PC-3 (cell line): Measurements from ENCODE around the gene TMEM39A. TPM values are rescaled to one million over a fixed set of nuclear protein-coding genes. Genes with fewer than 3 reads are reported as not detected.
A peak's percentile ranks its signal among the peaks of the same experiment; 100 is the strongest.

Experiments used
- ATAC-seq: fragments of 200-7000 bp; cut with Tn5 transposase; 2 replicates; pipeline ENCODE4 v1.9.1; 2020; ENCODE audit warnings: mild to moderate bottlenecking, moderate library complexity
- BruUV-seq: library from RNA; stranded (reverse); fragments of 400-500 nt; replicated peaks from 2 replicates; lab custom pipeline; 2021; lab: Mats Ljungman, UMichigan
- CTCF ChIA-PET: fragments of 300-600 bp; sonication (Branson Sonifier 250); formaldehyde crosslinking; loops from one replicate; lab custom pipeline; 2022; ENCODE audit warnings: antibody characterized with exemption; lab: Charles Lee
- POLR2A ChIA-PET: fragments of 300-600 bp; sonication (Branson Sonifier 250); formaldehyde crosslinking; loops from one replicate; lab custom pipeline; 2022; ENCODE audit warnings: antibody characterized with exemption; ENCODE audit not compliant: unreplicated experiment; lab: Charles Lee
- DNase-seq: peaks from one replicate; pipeline ENCODE4 v3.0.0-alpha.2; 2015
- H2AFZ ChIP-seq: fragments of 300-600 bp; sonication (generic); 2 replicates; pipeline ENCODE4 v1.6.0; 2016; ENCODE audit warnings: antibody characterized with exemption, low read length
- H3F3A ChIP-seq: fragments of 300-600 bp; sonication (generic); one replicate; pipeline ENCODE4 v1.6.0; 2017; ENCODE audit warnings: antibody characterized with exemption, low read length, control low read depth, mild to moderate bottlenecking; ENCODE audit not compliant: unreplicated experiment
- H3K27ac ChIP-seq: fragments of 300-600 bp; sonication (generic); 2 replicates; pipeline ENCODE4 v1.5.1; 2016; ENCODE audit warnings: mild to moderate bottlenecking, low read length
- H3K27me3 ChIP-seq: fragments of 300-600 bp; sonication (generic); 2 replicates; pipeline ENCODE4 v1.6.1; 2016; ENCODE audit warnings: low read length, mixed read lengths
- H3K36me3 ChIP-seq: fragments of 300-600 bp; sonication (generic); 2 replicates; pipeline ENCODE4 v1.6.1; 2016; ENCODE audit warnings: low read depth, mixed run types, low read length, mixed read lengths
- H3K4me1 ChIP-seq: fragments of 300-600 bp; sonication (generic); 2 replicates; pipeline ENCODE4 v1.5.1; 2016; ENCODE audit warnings: low read length; ENCODE audit not compliant: insufficient read depth
- H3K4me2 ChIP-seq: fragments of 300-600 bp; sonication (generic); 2 replicates; pipeline ENCODE4 v1.6.0; 2016; ENCODE audit warnings: low read length
- H3K4me3 ChIP-seq: fragments of 300-600 bp; sonication (generic); 2 replicates; pipeline ENCODE4 v1.5.1; 2016; ENCODE audit warnings: mild to moderate bottlenecking, low read length, mixed read lengths
- H3K79me2 ChIP-seq: fragments of 300-600 bp; sonication (generic); 2 replicates; pipeline ENCODE4 v1.6.1; 2017; ENCODE audit warnings: low read length, mixed read lengths
- H3K9ac ChIP-seq: fragments of 300-600 bp; sonication (generic); 2 replicates; pipeline ENCODE4 v1.6.0; 2016; ENCODE audit warnings: mild to moderate bottlenecking, low read length
- H3K9me2 ChIP-seq: fragments of 300-600 bp; sonication (generic); replicated peaks from 2 replicates; pipeline ENCODE4 v1.6.1; 2016; ENCODE audit warnings: mixed run types, low read length, mixed read lengths
- H3K9me3 ChIP-seq: fragments of 300-600 bp; sonication (generic); 2 replicates; pipeline ENCODE4 v1.6.1; 2016; ENCODE audit warnings: low read length, mixed read lengths
- H4K20me1 ChIP-seq: fragments of 300-600 bp; sonication (generic); 2 replicates; pipeline ENCODE4 v1.6.1; 2016; ENCODE audit warnings: low read length, mixed read lengths
- EZH2 ChIP-seq: fragments of 300-600 bp; sonication (generic); IDR thresholded peaks from one replicate; pipeline ENCODE4 v1.6.1; 2017; ENCODE audit warnings: antibody characterized with exemption, mild to moderate bottlenecking, low read length; ENCODE audit not compliant: unreplicated experiment
- EZH2phosphoT487 ChIP-seq: fragments of 300-600 bp; sonication (generic); IDR thresholded peaks from 2 replicates; pipeline ENCODE4 v1.6.1; 2018; ENCODE audit warnings: mild to moderate bottlenecking, antibody characterized with exemption, low read length, borderline replicate concordance
- intact Hi-C: fragments of 100-400 bp; cut with micrococcal nuclease; formaldehyde crosslinking; loops from 2 replicates; pipeline ENCODE4 v1.9.0; 2023
- total RNA-seq: library from RNA; depleted of rRNA; stranded (reverse); fragments of >200 nt; gene quantifications from 2 replicates; pipeline ENCODE4 v1.2.3, GENCODE V29; 2014
- TF ChIP-seq, protein P1 (sequence below): fragments of 300-600 bp; sonication (generic); conservative IDR thresholded peaks from 2 replicates; pipeline ENCODE4 v1.5.1; 2017; ENCODE audit warnings: antibody characterized with exemption, low read depth, mild to moderate bottlenecking, low read length

TMEM39A gene
- total RNA-seq, 1 experiment from 2014 or later, result 56.5 TPM

DNA sequence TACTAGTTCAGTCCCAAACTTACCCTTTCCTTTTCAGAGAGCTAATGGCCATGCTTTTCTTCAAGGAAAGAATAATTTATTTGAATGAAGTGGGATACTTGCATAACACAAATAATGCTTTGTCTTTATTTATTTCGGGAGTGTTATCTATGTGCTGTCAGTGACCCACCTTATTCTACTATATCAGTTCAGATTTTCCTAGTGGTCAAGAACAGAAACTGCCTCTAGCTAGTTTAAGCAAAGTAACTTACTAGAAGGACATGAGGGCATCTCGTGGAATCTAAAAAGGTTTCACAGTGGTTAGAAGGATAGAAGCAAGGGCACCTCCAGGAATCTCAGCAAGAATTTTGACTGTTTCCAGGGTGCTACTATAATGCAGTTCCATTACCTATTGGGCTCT, 31.2 kb upstream of the TMEM39A start:
- H3K9ac ChIP-seq, result no peak overlapping the region
- no peak overlapping the region for H2AFZ ChIP-seq
- BruUV-seq, result no TSS peak
- intact Hi-C loops, result no loop called here
- peak; percentile 21 for DNase-seq
- H3K79me2 ChIP-seq, result peaks cover 18% of the 10 kb centered on the region
- peaks cover 8% of the 10 kb centered on the region for H3K36me3 ChIP-seq
- ChIA-PET CTCF (no interaction called here), POLR2A (no interaction called here)
- H3K4me2 ChIP-seq, result no peak overlapping the region
- H3K9me3 ChIP-seq, result no peaks in the 10 kb centered on the region
- H3K27me3 ChIP-seq, result no peaks in the 10 kb centered on the region
- no peaks in the 10 kb centered on the region for H3K9me2 ChIP-seq
- ATAC-seq, result no peak
- H3K4me1 ChIP-seq, result peaks cover 12% of the 10 kb centered on the region
- no peaks in the 10 kb centered on the region for H4K20me1 ChIP-seq
- H3K27ac ChIP-seq, result no peak overlapping the region
- H3F3A ChIP-seq, result no peaks in the 10 kb centered on the region
- TF ChIP-seq, protein P1, sequence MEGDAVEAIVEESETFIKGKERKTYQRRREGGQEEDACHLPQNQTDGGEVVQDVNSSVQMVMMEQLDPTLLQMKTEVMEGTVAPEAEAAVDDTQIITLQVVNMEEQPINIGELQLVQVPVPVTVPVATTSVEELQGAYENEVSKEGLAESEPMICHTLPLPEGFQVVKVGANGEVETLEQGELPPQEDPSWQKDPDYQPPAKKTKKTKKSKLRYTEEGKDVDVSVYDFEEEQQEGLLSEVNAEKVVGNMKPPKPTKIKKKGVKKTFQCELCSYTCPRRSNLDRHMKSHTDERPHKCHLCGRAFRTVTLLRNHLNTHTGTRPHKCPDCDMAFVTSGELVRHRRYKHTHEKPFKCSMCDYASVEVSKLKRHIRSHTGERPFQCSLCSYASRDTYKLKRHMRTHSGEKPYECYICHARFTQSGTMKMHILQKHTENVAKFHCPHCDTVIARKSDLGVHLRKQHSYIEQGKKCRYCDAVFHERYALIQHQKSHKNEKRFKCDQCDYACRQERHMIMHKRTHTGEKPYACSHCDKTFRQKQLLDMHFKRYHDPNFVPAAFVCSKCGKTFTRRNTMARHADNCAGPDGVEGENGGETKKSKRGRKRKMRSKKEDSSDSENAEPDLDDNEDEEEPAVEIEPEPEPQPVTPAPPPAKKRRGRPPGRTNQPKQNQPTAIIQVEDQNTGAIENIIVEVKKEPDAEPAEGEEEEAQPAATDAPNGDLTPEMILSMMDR, result peak; percentile 39; the same call in 1 of the 2 replicates
- TF ChIP-seq EZH2, result no peak
- TF ChIP-seq EZH2phosphoT487, result no peak
- no peak overlapping the region for H3K4me3 ChIP-seq

DNA sequence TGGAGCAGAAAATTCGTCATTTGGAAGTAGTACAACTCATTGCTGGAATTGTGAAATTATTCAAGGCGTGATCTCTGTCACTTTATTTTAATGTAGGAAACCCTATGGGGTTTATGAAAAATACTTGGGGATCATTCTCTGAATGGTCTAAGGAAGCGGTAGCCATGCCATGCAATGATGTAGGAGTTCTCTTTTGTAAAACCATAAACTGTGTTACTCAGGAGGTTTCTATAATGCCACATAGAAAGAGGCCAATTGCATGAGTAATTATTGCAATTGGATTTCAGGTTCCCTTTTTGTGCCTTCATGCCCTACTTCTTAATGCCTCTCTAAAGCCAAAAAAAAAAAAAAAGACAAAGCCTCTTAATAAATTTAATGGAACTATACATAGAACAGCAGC, 29.4 kb upstream of the TMEM39A start:
- H3K27ac ChIP-seq, result no peak overlapping the region
- no peaks in the 10 kb centered on the region for H4K20me1 ChIP-seq
- no peak overlapping the region for H3K9ac ChIP-seq
- no peaks in the 10 kb centered on the region for H3K9me2 ChIP-seq
- H3F3A ChIP-seq, result no peaks in the 10 kb centered on the region
- H3K36me3 ChIP-seq, result peaks cover 8% of the 10 kb centered on the region
- peaks cover 6% of the 10 kb centered on the region; the same call in 1 of the 2 replicates for H3K79me2 ChIP-seq
- no peak overlapping the region for H3K4me3 ChIP-seq
- no peak overlapping the region for H2AFZ ChIP-seq
- ATAC-seq (no peak), DNase-seq (no peak)
- no peaks in the 10 kb centered on the region for H3K27me3 ChIP-seq
- H3K4me1 ChIP-seq, result peaks cover 8% of the 10 kb centered on the region
- BruUV-seq, result no TSS peak
- H3K9me3 ChIP-seq, result no peaks in the 10 kb centered on the region
- TF ChIP-seq EZH2, result no peak
- TF ChIP-seq, protein P1, result no peak
- TF ChIP-seq EZH2phosphoT487, result no peak
- intact Hi-C loops, result no loop called here
- H3K4me2 ChIP-seq, result no peak overlapping the region
- CTCF ChIA-PET, result interaction anchor here (0.6 kb wide), 1 partner anchor 12 kb away, joined by 4 read pairs; no protein-coding TSS in a partner anchor
- POLR2A ChIA-PET, result no interaction called here

DNA sequence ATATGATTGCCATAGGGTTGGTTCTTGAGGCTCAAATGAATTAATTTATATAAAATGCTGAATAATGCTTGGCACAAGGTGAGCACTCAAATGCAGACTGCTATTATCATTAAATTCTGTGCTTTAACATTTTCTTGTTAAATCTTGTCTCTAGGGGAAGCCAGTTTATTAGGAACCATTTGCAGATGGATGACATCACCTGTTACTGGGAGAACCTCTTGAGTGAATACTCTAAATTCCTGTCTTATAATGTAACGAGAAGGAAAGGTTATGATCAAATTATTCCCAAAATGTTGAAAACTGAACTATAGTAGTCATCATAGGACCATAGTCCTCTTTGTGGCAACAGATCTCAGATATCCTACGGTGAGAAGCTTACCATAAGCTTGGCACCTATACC, 28.7 kb upstream of the TMEM39A start:
- Histone ChIP-seq H2AFZ (no peak overlapping the region), H3F3A (no peaks in the 10 kb centered on the region)

More for the DNA sequence above, 28.7 kb upstream of the TMEM39A start:
- Histone ChIP-seq H3K27me3 (no peaks in the 10 kb centered on the region), H3K4me1 (peaks cover 2% of the 10 kb centered on the region), H3K27ac (no peak overlapping the region), H3K9me3 (no peaks in the 10 kb centered on the region), H4K20me1 (no peaks in the 10 kb centered on the region), H3K4me3 (no peak overlapping the region), H3K4me2 (no peak overlapping the region), H3K9ac (no peak overlapping the region), H3K36me3 (peaks cover 8% of the 10 kb centered on the region), H3K79me2 (no peaks in the 10 kb centered on the region; the same call in 1 of the 2 replicates), H3K9me2 (no peaks in the 10 kb centered on the region)
- no TSS peak for BruUV-seq
- ATAC-seq (no peak), DNase-seq (no peak)
- ChIA-PET CTCF (no interaction called here), POLR2A (no interaction called here)
- no peak for TF ChIP-seq EZH2phosphoT487
- TF ChIP-seq EZH2, result no peak
- TF ChIP-seq, protein P1, result no peak
- intact Hi-C loops, result no loop called here
